Endodermal cell (in vitro differentiated cells): ENCODE measurements around the gene RCAN2. TPM values are rescaled to one million over a fixed set of nuclear protein-coding genes. Genes with fewer than 3 reads are reported as not detected.
"Not testable (repeated sequence)": the region's sequence is repeated elsewhere in the genome, so short reads cannot be mapped to it uniquely, and the experiment has no call there.

ENCODE experiments used
- DNase-seq: peaks from one replicate; pipeline ENCODE4 v3.0.0-alpha.2; 2017
- H3K27ac ChIP-seq: 2 replicates; pipeline ENCODE4 v1.5.1; 2013; ENCODE audit warnings: mild to moderate bottlenecking, low read depth, low read length, moderate library complexity
- H3K27me3 ChIP-seq: 2 replicates; pipeline ENCODE4 v1.6.1; 2013; ENCODE audit warnings: mild to moderate bottlenecking, low read length, moderate library complexity; ENCODE audit not compliant: insufficient read depth, control insufficient read depth, poor library complexity, severe bottlenecking
- H3K36me3 ChIP-seq: 2 replicates; pipeline ENCODE4 v1.7.0; 2013; ENCODE audit warnings: mild to moderate bottlenecking, low read length, moderate library complexity; ENCODE audit not compliant: control insufficient read depth, insufficient read depth
- H3K4me1 ChIP-seq: one replicate; pipeline ENCODE4 v1.7.0; 2013; ENCODE audit warnings: low read length; ENCODE audit not compliant: control insufficient read depth, insufficient read depth
- H3K4me3 ChIP-seq: 2 replicates; pipeline ENCODE4 v1.5.1; 2013; ENCODE audit warnings: mild to moderate bottlenecking, low read length, moderate library complexity
- H3K9ac ChIP-seq: 2 replicates; pipeline ENCODE4 v1.6.1; 2013; ENCODE audit warnings: mild to moderate bottlenecking, low read length, moderate library complexity; ENCODE audit not compliant: poor library complexity, severe bottlenecking; ENCODE audit errors: extremely low read depth
- H3K9me3 ChIP-seq: 2 replicates; pipeline ENCODE4 v1.6.1; 2013; ENCODE audit warnings: mild to moderate bottlenecking, low read length, moderate library complexity; ENCODE audit not compliant: control insufficient read depth
- H3K27ac Mint-ChIP-seq: 2 replicates; pipeline ENCODE4 v1.8.0; 2020; ENCODE audit warnings: mixed read lengths
- H3K27me3 Mint-ChIP-seq: 2 replicates; pipeline ENCODE4 v1.8.0; 2021; ENCODE audit warnings: mild to moderate bottlenecking, mixed read lengths; ENCODE audit not compliant: insufficient read depth
- H3K36me3 Mint-ChIP-seq: 2 replicates; pipeline ENCODE4 v1.8.0; 2020; ENCODE audit warnings: low read depth, mixed read lengths
- H3K4me1 Mint-ChIP-seq: 2 replicates; pipeline ENCODE4 v1.8.0; 2020; ENCODE audit warnings: mixed read lengths
- H3K4me3 Mint-ChIP-seq: 2 replicates; pipeline ENCODE4 v1.8.0; 2020; ENCODE audit warnings: mild to moderate bottlenecking, moderate library complexity, mixed read lengths
- H3K9me3 Mint-ChIP-seq: 2 replicates; pipeline ENCODE4 v1.8.0; 2020; ENCODE audit warnings: mild to moderate bottlenecking, mixed read lengths
- WGBS, 2 experiments: methylation state at CpG; one replicate each; pipeline versions ENCODE4 v1.1.5 to v1.1.7; 2013; ENCODE audit warnings: missing lambda C conversion rate in 2 of 2, mixed read lengths in 1 of 2; ENCODE audit not compliant: insufficient coverage in 1 of 2, insufficient read length in 1 of 2; 5-methylcytosine and 5-hydroxymethylcytosine counted together
- total RNA-seq, 2 donors: library from RNA; stranded (reverse); fragmentation: NEBNext Ultra II Directional in 1 of 2; extraction: Animal tissue kit (Norgen Biotek cat#: 25700) in 1 of 2; gene quantifications; 2 replicates in 1 of 2; 3 replicates in 1 of 2; pipeline ENCODE4 v1.2.1, GENCODE V29; 2021
- TF ChIP-seq, protein P1 (sequence below): fragments of 200-600 bp; sonication (generic); conservative IDR thresholded peaks from 2 replicates; pipeline ENCODE4 v1.5.0; 2021; ENCODE audit warnings: antibody characterized with exemption, mild to moderate bottlenecking

The RCAN2 gene
- total RNA-seq, 2 donors from 2014 or later, result 15.7 to 16.7 TPM

DNA sequence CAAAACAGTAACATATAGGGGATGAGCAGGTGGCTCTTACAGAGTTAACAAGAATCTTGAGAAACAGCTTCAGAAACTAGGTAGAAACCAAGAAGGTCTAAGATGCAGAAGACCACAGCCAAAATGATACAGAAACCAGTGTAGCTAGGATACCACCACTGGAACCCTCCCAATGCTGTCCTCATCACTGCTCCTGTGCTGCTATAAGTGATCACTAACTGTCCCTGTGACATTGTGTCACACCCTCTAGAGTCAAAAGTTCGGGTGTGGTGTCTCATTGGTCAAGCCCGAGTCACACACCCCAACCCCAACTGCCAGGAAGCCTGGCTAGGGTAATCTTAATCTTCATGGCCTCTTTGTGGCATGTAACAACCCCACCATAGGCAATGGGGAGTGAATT lies 153.1 kb downstream of the RCAN2 start:
- H3K36me3 Mint-ChIP-seq, result no peaks in the 10 kb centered on the region
- WGBS, 2 experiments, result 94% methylated on average over 2 of the region's 2 CpGs; no CpG with 5 or more reads in 1 of the 2 experiments

DNA sequence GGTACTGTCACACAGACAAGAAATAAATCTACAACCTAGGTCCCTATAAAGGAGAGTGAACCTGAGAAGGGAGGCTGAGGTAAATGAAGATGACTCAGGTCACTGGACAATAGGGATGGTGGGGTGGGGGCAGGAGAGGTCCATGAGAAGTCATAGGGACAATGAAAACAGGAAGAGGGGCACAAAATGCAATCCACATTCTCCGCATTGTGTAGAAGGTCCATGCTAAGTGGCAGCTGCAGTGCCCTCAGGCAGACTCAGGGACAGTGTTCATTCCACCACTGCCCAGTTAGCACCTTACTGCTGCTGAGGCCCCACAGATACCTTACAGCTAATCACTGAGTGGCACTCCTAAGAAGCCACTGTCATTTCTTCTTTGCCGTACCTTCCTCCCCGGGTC lies 156.8 kb downstream of the RCAN2 start:
- H3K36me3 ChIP-seq, result no peaks in the 10 kb centered on the region
- H3K4me1 Mint-ChIP-seq, result peaks cover 18% of the 10 kb centered on the region

More for the DNA sequence above, 153.1 kb downstream of the RCAN2 start:
- Mint-ChIP-seq H3K9me3 (peaks cover under 1% of the 10 kb centered on the region), H3K4me1 (peaks cover 18% of the 10 kb centered on the region), H3K27ac (no peak overlapping the region), H3K27me3 (peaks cover 4% of the 10 kb centered on the region), H3K4me3 (no peak overlapping the region)
- TF ChIP-seq, protein P1, sequence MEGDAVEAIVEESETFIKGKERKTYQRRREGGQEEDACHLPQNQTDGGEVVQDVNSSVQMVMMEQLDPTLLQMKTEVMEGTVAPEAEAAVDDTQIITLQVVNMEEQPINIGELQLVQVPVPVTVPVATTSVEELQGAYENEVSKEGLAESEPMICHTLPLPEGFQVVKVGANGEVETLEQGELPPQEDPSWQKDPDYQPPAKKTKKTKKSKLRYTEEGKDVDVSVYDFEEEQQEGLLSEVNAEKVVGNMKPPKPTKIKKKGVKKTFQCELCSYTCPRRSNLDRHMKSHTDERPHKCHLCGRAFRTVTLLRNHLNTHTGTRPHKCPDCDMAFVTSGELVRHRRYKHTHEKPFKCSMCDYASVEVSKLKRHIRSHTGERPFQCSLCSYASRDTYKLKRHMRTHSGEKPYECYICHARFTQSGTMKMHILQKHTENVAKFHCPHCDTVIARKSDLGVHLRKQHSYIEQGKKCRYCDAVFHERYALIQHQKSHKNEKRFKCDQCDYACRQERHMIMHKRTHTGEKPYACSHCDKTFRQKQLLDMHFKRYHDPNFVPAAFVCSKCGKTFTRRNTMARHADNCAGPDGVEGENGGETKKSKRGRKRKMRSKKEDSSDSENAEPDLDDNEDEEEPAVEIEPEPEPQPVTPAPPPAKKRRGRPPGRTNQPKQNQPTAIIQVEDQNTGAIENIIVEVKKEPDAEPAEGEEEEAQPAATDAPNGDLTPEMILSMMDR, result no peak
- H3K36me3 ChIP-seq, result no peaks in the 10 kb centered on the region
- H3K27me3 ChIP-seq, result peaks cover 49% of the 10 kb centered on the region
- H3K9ac ChIP-seq, result no peak overlapping the region
- no peaks in the 10 kb centered on the region for H3K4me1 ChIP-seq
- H3K4me3 ChIP-seq, result no peak overlapping the region
- DNase-seq, result no peak
- H3K9me3 ChIP-seq, result no peaks in the 10 kb centered on the region
- H3K27ac ChIP-seq, result no peak overlapping the region

DNA sequence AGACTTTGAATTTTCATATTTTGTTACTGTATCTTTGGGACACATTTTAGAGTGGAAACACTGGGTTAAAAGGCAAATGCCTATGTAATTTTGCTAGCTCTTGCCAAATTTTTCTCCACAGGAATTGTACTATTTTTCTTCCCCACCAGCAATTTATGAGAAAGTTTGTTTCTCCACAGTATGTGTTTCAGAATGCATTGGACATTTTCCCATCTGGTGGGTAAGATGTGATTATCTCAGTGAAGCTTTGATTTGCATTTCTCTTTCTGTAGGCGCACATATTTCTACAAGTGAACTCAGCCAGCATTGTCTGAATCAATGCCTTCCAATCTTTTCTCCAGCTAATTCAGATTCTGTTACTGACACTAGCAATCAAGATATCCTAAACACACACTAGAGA lies 157.8 kb downstream of the RCAN2 start:
- TF ChIP-seq, protein P1, result no peak
- Histone ChIP-seq H3K9me3 (no peaks in the 10 kb centered on the region), H3K27me3 (peaks cover 47% of the 10 kb centered on the region), H3K4me3 (no peak overlapping the region), H3K36me3 (no peaks in the 10 kb centered on the region), H3K4me1 (no peaks in the 10 kb centered on the region), H3K9ac (no peak overlapping the region), H3K27ac (no peak overlapping the region)
- 93% methylated on average over 1 of the region's 1 CpG; no CpG with 5 or more reads in 1 of the 2 experiments for WGBS, 2 experiments
- peaks cover 4% of the 10 kb centered on the region for H3K27me3 Mint-ChIP-seq
- H3K4me1 Mint-ChIP-seq, result peaks cover 18% of the 10 kb centered on the region
- peaks cover 5% of the 10 kb centered on the region for H3K9me3 Mint-ChIP-seq
- H3K4me3 Mint-ChIP-seq, result no peak overlapping the region
- H3K36me3 Mint-ChIP-seq, result no peaks in the 10 kb centered on the region
- H3K27ac Mint-ChIP-seq, result no peak overlapping the region
- DNase-seq, result no peak

More for the DNA sequence above, 156.8 kb downstream of the RCAN2 start:
- Mint-ChIP-seq H3K27me3 (peaks cover 4% of the 10 kb centered on the region), H3K36me3 (no peaks in the 10 kb centered on the region), H3K9me3 (peaks cover 5% of the 10 kb centered on the region), H3K4me3 (no peak overlapping the region), H3K27ac (no peak overlapping the region)
- H3K9ac ChIP-seq, result no peak overlapping the region
- H3K27ac ChIP-seq, result no peak overlapping the region
- no peak for DNase-seq
- H3K9me3 ChIP-seq, result no peaks in the 10 kb centered on the region
- H3K4me1 ChIP-seq, result no peaks in the 10 kb centered on the region
- H3K4me3 ChIP-seq, result no peak overlapping the region
- TF ChIP-seq, protein P1, result no peak
- WGBS, 2 experiments, result 89 to 95% methylated on average over 3 of the region's 3 CpGs
- H3K27me3 ChIP-seq, result peaks cover 48% of the 10 kb centered on the region

DNA sequence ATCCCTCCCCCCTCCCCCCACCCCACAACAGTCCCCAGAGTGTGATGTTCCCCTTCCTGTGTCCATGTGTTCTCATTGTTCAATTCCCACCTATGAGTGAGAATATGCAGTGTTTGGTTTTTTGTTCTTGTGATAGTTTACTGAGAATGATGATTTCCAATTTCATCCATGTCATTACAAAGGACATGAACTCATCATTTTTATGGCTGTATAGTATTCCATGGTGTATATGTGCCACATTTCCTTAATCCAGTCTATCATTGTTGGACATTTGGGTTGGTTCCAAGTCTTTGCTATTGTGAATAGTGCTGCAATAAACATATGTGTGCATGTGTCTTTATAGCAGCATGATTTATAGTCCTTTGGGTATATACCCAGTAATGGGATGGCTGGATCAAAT lies 158.8 kb downstream of the RCAN2 start:
- DNase-seq, H3K27me3 Mint-ChIP-seq, H3K4me3 Mint-ChIP-seq, H3K9ac ChIP-seq, H3K4me1 ChIP-seq, H3K27ac ChIP-seq, H3K9me3 ChIP-seq, H3K36me3 ChIP-seq, H3K4me3 ChIP-seq, H3K36me3 Mint-ChIP-seq, H3K9me3 Mint-ChIP-seq, H3K27ac Mint-ChIP-seq: not testable (repeated sequence)
- peaks cover 36% of the 10 kb centered on the region for H3K27me3 ChIP-seq
- peaks cover 18% of the 10 kb centered on the region for H3K4me1 Mint-ChIP-seq
